DMS 273 treated with DMSO at 0.1 percent for 48 hours (cell line): Measurements from ENCODE around the gene RWDD3.

Experiments
- DNase-seq: peaks from one replicate; lab custom pipeline; 2025; lab: John Stamatoyannopoulos, UW

Gene RWDD3

DNA sequence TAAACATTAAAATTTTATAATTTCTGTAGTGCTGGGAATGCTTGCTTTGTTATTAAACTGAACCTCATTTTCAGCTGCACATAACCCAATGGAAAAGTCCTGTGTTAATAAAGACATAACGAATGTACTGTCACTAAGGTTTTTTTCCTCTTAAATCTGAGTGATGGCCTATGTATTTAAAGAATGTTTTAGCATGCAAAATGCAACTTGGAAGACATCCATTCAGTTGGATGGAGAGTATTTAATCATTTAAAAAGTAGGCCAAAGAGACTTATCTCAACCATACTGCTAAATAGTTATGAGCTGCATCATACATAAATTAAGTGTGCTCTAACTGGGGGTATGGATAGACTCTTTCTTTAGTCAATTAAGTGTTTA lies 48.5 kb downstream of the RWDD3 start:
- DNase-seq, result no peak

DNA sequence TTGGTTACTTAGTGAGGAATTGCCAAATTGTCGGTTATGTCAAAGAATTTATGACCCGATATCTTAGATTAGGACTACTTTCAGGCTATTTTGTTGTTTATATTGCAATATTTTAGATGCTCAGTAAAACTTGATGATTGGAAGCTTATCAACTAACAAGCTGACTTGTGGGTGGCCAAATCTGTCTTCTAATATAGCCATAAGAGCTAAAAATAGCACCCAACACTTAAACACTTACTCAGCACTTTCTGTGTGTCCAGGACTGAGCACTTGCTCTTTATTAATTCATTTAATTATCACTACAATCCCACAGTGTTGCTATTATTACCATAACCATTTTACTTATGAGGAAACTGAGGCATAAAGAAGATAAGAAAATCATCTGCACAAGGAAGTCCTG lies 50.4 kb downstream of the RWDD3 start:
- no peak for DNase-seq

GRCh38 chr1:95286479-95286878 lies 52.5 kb downstream of the RWDD3 start:
- no peak for DNase-seq

- DNase-seq, result no peak
Observed at GRCh38 chr1:95287081-95287480, 53.1 kb downstream of the RWDD3 start.

DNA sequence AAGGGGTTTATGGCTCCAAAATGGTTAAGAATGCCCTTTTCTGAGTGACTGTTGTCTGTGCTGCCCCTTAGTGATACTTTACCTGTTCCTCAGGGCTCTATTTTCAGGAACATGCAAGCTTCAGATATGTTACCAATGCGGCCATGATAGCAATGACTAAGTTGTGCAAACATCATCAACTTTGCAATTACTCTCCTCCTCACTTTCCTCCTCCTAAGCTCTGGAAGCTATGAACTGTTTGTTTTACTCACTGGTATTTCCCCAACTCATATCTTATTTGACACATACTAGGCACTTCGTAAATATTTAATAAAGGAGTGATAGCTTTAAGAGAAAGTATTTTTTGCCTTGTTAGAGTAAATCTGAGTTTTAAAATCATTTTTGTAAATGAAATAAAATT lies 53.8 kb downstream of the RWDD3 start:
- DNase-seq, result no peak
